ENCODE data around the gene RIMS3. TPM values are rescaled to one million over a fixed set of nuclear protein-coding genes. Genes with fewer than 3 reads are reported as not detected.

Gene RIMS3
- total RNA-seq, 1 donor from 2014 or later, result 1.6 TPM

- intact Hi-C loops (cut with DNase I), result no loop called here
Observed at GRCh38 chr1:40662151-40662550, 3.3 kb downstream of the RIMS3 start.

DNA sequence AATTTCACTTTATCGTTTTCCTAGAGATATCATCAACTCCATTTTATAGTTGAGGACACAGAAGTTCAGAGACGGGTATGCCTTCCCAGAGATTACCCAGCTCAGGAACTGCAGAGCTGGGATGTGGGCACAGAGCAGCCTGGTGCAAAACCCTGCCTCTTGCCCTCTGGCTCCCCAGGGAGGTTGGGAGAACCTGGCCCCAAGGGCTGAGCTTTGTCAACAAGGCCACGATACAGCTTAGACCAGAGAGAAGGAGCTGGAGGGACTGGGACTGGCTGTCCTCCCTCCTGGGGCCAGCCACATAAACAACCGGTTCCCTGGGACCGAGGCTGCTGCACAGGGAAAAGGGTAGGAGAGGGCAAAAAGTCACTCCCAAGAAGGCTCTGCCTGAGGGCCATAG lies 3.8 kb downstream of the RIMS3 start:
- DNase-seq (ENCODE audit: missing footprints) (no peak), ATAC-seq (no peak)
- intact Hi-C loops (cut with DNase I), result no loop called here

More at GRCh38 chr1:40662151-40662550, 3.3 kb downstream of the RIMS3 start:
- ATAC-seq (no peak), DNase-seq (ENCODE audit: missing footprints) (no peak)

DNA sequence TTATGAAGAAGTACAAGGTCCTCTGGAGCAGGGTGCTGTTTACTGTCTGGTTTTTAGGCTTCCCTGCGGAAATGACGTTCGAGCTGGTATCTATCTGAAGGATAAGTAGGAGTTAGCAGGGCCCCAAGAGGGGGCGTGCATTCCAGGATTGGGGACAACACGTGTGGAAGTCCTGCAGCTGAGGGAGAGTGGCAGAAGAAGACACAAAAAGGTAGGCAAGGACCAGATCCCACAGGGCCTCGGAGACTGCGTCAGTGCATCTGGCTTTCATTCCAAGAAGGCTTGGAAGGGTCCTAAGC lies 5.9 kb downstream of the RIMS3 start:
- DNase-seq (ENCODE audit: missing footprints), result no peak
- ATAC-seq, result no peak

GRCh38 chr1:40658751-40659648 lies 6.5 kb downstream of the RIMS3 start:
- intact Hi-C loops (cut with DNase I), result no loop called here
- DNase-seq (ENCODE audit: missing footprints) (no peak), ATAC-seq (no peak)

More for the DNA sequence above, 5.9 kb downstream of the RIMS3 start:
- intact Hi-C loops (cut with DNase I), result no loop called here

DNA sequence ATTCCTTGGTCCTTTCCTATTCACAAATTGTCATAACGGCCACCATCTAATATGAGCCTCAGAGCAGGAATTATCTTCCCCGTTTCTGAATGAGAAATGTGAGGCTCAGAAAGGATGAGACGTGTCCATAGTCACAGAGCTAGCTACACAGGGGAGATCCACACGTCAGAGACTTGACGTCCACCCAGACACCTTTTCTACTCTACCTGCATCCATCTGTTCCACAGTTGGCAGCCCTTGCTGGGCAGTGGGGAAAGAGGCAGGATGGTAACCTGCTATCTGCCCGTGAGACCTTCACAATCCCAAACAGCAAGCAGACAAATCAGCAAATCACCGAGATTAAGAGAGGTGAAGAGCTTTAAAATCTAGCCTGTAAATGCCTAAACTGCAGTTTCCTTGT lies 8.4 kb downstream of the RIMS3 start:
- DNase-seq (ENCODE audit: missing footprints) (no peak), ATAC-seq (no peak)
- intact Hi-C loops (cut with DNase I), result no loop called here

GRCh38 chr1:40653851-40654537 lies 11.5 kb downstream of the RIMS3 start:
- ATAC-seq (no peak), DNase-seq (ENCODE audit: missing footprints) (no peak)
- intact Hi-C loops (cut with DNase I), result no loop called here

GRCh38 chr1:40652979-40653378 lies 12.5 kb downstream of the RIMS3 start:
- ATAC-seq (no peak), DNase-seq (ENCODE audit: missing footprints) (no peak)
- intact Hi-C loops (cut with DNase I), result no loop called here

DNA sequence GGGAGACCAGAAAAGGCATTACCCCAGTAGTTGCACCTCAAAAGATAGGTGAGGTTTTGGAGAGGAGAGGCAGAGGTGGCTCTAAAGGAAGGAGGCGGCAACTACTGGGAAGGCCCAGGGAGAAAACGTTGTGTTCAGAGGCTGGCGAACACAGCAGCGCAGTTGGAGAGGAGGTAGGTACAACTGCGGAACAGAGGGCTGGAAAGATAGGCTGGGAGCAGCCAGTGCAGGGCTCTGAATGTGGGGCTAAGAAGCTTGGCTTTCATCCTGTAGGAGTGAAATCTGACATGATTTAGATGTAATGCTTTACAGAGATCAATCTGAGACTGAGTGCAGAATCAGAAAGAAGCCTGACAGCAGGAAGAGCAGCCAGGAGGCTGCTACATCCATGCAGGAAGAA lies 13.0 kb downstream of the RIMS3 start:
- no peak for DNase-seq (ENCODE audit: missing footprints)
- no peak for ATAC-seq
- intact Hi-C loops (cut with DNase I), result no loop called here

- ATAC-seq (peak; percentile 68), DNase-seq (ENCODE audit: missing footprints) (no peak)
- intact Hi-C loops (cut with DNase I), result no loop called here
Observed at GRCh38 chr1:40651138-40651857, 14.2 kb downstream of the RIMS3 start.

DNA sequence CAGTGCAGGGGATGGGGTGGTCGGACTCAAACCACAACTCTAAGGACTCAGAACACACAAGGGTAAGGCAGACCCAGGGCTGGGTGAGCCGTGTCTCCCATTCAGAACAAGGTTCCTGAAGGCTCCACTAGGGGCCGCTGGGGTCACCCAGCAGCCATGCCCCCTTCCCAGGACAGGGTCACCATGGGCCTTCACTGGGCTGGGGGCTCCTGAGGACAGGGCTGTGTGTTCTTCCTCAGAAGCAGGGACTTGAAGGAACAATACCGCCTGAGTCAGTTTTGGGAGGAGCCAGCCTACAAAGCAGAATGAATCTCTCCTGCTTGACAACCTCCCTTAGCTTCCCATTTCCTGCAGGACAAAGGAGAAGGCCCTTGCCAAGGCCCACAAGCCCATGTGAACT lies 15.4 kb downstream of the RIMS3 start:
- ATAC-seq, result peak; percentile 36
- DNase-seq (ENCODE audit: missing footprints), result no peak
- intact Hi-C loops (cut with DNase I), result no loop called here

GRCh38 chr1:40649592-40649930 lies 15.9 kb downstream of the RIMS3 start:
- ATAC-seq, result no peak
- intact Hi-C loops (cut with DNase I), result no loop called here
- no peak for DNase-seq (ENCODE audit: missing footprints)

GRCh38 chr1:40648928-40649591 lies 16.4 kb downstream of the RIMS3 start:
- DNase-seq (ENCODE audit: missing footprints) (no peak), ATAC-seq (no peak)
- intact Hi-C loops (cut with DNase I), result no loop called here

- ATAC-seq (no peak), DNase-seq (ENCODE audit: missing footprints) (no peak)
- intact Hi-C loops (cut with DNase I), result no loop called here
Observed at GRCh38 chr1:40648200-40648599, 17.3 kb downstream of the RIMS3 start.

GRCh38 chr1:40646315-40646714 lies 19.2 kb downstream of the RIMS3 start:
- ATAC-seq (no peak), DNase-seq (ENCODE audit: missing footprints) (no peak)
- intact Hi-C loops (cut with DNase I), result no loop called here

- intact Hi-C loops (cut with DNase I), result no loop called here
- ATAC-seq (no peak), DNase-seq (ENCODE audit: missing footprints) (no peak)
Observed at GRCh38 chr1:40645118-40645680, 20.3 kb downstream of the RIMS3 start.

GRCh38 chr1:40641601-40642242 lies 23.8 kb downstream of the RIMS3 start:
- ATAC-seq, result no peak
- intact Hi-C loops (cut with DNase I), result no loop called here
- no peak for DNase-seq (ENCODE audit: missing footprints)

GRCh38 chr1:40640314-40641076 lies 25.0 kb downstream of the RIMS3 start:
- ATAC-seq, result no peak
- no peak for DNase-seq (ENCODE audit: missing footprints)
- intact Hi-C loops (cut with DNase I), result no loop called here
